Fibroblast of the aortic adventitia (primary cell): ENCODE data around the gene BATF3. TPM values are rescaled to one million over a fixed set of nuclear protein-coding genes. Genes with fewer than 3 reads are reported as not detected.

ENCODE experiments used
- DNase-seq: peaks from one replicate; pipeline ENCODE4 v3.0.0-alpha.2; 2010; ENCODE audit warnings: low read depth
- H3K4me3 ChIP-seq: 2 replicates; pipeline ENCODE4 v1.5.1; 2011; ENCODE audit warnings: low read depth, mild to moderate bottlenecking, control low read depth, low read length, moderate library complexity
- total RNA-seq: library from RNA; depleted of rRNA; stranded (reverse); fragments of >200 nt; gene quantifications from 2 replicates; pipeline ENCODE4 v1.2.3, GENCODE V29; 2012; ENCODE audit warnings: low replicate concordance
- TF ChIP-seq, protein P1 (sequence below): IDR thresholded peaks from 2 replicates; pipeline ENCODE4 v1.5.1; 2011; ENCODE audit warnings: mild to moderate bottlenecking, low read length, control low read depth, inconsistent platforms; ENCODE audit not compliant: insufficient read depth

BATF3 gene
- total RNA-seq, 1 donor = 4.8 TPM

DNA sequence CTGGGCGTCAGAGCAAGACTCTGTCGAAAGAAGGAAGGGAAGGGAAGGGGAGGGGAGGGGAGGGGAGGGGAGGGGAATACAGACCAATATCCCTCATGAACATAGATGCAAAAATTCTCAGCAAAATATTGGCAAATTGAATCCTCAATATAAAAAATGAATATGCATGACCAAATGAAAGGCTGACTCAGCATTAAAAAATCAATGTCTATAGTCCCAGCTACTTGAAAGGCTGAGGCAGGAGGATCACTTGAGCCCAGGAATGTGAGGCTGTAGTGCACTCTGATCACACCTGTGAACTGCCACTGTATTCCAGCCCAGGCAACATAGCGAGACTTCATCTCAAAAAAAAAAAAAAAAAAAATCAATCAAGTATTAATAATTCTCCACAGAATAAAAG is 24.0 kb downstream of the BATF3 start:
- TF ChIP-seq, protein P1, sequence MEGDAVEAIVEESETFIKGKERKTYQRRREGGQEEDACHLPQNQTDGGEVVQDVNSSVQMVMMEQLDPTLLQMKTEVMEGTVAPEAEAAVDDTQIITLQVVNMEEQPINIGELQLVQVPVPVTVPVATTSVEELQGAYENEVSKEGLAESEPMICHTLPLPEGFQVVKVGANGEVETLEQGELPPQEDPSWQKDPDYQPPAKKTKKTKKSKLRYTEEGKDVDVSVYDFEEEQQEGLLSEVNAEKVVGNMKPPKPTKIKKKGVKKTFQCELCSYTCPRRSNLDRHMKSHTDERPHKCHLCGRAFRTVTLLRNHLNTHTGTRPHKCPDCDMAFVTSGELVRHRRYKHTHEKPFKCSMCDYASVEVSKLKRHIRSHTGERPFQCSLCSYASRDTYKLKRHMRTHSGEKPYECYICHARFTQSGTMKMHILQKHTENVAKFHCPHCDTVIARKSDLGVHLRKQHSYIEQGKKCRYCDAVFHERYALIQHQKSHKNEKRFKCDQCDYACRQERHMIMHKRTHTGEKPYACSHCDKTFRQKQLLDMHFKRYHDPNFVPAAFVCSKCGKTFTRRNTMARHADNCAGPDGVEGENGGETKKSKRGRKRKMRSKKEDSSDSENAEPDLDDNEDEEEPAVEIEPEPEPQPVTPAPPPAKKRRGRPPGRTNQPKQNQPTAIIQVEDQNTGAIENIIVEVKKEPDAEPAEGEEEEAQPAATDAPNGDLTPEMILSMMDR = no peak
- no peak overlapping the region for H3K4me3 ChIP-seq
- no peak for DNase-seq

DNA sequence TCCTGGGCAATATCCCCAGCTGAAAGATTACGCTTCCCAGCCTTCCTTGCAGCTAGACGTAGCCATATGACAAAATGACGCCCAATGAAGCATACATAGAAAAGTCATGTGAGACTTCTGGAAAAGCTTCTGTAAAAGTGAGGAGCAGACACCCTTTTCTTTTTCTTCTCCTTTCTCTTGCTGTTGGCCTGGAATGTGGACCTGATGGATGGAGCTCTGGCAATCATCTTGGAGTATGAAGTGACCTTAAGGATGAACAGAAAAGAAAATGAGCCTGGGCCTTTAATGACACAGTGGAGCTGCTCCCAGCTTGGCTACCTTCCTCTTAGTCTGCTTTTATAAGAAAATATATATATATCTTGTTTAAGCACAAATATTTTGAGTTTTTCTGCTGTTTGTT is 24.8 kb downstream of the BATF3 start:
- no peak overlapping the region for H3K4me3 ChIP-seq
- no peak for DNase-seq
- TF ChIP-seq, protein P1 = no peak

DNA sequence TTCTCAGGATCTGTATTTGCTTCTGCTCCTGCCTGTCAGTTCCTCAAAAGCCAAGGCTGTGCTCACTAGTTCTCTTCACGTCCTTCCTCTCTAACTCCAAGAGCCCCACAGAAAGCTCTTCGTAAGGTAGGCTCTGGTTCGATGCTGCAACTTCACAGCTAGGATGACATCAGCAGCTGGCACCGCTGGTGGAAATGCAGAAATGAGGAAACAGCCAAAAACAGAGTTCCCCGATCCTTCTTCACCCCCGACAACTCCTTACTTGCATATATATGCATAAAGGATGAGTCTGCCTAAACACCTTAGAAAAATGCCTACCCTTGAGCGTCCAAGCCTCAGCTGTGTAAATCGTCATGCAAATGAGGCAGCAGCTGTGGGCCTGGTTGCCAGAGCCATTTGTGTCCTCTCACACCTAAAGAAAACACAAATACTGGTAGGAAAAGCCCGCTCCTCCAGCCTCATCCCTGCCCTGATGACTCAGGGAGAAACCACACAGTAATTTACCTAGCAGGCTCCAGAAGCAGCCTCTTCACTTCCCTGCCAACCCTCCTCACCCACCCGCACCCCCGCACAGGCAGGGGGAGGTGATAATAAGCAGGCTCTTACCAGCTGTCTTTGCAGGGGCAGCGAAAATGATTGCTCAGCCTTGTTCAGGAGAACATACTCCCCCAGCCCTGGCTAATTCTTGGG is 28.2 kb downstream of the BATF3 start:
- peak; percentile 45 for DNase-seq
- H3K4me3 ChIP-seq = no peak overlapping the region
- TF ChIP-seq, protein P1 = no peak

DNA sequence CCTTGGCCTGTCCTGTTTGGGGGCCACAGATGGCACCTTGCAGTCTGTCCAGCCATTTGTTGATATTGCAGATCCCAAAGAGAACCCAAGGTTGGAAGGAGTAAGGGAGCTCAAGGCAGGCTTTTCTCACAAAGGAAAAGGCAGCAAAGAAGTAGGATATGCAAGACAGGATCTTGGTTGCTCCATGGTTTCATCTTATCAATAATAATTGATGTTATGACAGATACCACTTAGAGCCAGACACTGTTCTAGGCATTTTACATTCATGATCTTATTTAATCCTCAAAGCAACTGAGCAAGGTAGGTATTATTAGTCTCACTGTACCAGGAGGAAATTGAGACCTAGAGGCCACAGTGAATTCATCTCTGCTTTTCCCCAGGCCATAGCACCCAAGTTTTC is 28.8 kb downstream of the BATF3 start:
- no peak overlapping the region for H3K4me3 ChIP-seq
- no peak for DNase-seq
- TF ChIP-seq, protein P1 = no peak

DNA sequence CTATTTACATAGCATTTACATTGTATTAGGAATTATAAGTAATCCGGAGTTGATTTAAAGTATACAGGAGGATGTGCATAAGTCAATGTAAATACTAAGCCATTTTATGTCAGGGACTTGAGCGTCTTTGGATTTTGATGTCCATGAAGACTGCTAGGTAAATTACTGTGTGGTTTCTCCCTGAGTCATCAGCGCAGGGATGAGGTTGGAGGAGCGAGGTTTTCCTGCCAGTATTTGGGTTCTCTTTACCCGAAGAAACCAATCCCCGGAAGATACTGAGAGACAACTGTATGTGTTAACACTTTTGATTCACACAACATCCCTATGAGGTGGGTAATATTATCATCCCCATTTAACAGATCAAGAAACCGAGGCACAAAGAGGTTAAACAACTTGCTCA is 29.3 kb downstream of the BATF3 start:
- no peak for DNase-seq
- no peak overlapping the region for H3K4me3 ChIP-seq
- TF ChIP-seq, protein P1 = no peak

DNA sequence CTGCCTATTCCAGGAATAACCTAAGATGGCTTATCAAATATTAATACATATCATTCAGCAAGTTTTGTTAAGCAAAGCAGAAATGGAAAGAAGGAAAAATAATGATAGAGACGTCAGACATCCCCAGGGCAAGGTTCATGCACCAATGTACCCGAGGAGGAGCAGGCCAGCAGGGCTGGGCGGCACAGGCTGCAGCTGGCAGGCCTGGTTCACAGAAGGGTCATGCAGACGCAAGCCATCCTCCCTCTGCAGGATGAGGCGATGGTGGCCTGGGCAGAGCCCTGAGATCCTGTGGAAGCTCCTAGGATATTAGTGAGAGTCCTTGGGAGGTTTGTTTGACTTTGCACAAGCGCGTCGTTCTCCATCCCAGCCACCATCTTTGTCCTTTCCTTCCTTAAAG is 30.0 kb downstream of the BATF3 start:
- no peak overlapping the region for H3K4me3 ChIP-seq
- TF ChIP-seq, protein P1 = no peak
- DNase-seq = no peak

DNA sequence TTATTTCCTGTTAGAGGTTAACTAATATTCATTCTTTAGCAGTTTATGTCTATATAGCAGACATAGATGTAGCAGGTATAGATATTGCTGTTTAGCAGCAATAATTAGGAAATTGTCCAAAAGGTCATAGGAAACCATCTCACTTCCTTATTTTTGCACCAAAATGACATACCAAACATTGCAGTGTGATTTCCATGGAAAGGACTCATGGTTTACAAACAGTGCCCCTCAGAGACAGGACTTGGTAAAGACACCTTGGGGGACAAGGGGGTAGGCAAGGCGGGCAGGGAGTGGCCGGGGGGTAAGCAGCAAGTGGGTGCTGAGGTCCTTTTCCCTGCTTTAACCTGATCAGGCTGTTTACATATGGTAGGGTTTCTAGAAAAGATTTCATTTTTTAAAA is 30.5 kb downstream of the BATF3 start:
- DNase-seq = no peak
- no peak overlapping the region for H3K4me3 ChIP-seq
- TF ChIP-seq, protein P1 = peak; percentile 8
